ENCODE results near the gene UHRF1.

Gene UHRF1

DNA sequence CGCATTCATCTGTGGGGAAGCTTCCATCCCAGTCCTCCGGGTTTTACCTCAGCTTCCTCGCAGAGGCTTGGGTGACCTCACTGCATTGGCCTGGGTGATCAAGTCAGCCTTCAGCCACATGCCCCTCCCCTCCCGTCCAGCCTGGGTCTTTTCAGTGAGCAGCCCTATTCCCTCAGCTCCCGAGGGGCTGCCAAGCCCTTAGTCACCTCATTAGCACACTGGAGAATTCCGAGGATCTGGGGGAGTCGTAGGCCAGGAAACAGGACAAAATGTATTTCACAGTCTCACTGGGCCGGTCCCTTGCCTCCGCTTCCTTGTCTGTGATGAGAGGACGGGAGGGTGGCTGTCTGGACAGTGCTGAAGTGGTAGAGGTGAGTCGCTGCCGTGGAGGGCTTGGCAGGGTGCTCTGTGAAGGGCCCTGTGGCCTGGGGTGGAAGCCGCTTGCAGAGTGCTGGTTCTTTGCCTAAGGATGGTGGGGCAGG lies 79.5 kb downstream of the UHRF1 start:
- no peak for DNase-seq (ENCODE audit: low read depth)

- no peak for DNase-seq (ENCODE audit: low read depth)
Measured at GRCh38 chr19:4990306-4990705, 81.0 kb downstream of the UHRF1 start.

- no peak for DNase-seq (ENCODE audit: low read depth)
Measured at GRCh38 chr19:4991538-4991937, 82.2 kb downstream of the UHRF1 start.

DNA sequence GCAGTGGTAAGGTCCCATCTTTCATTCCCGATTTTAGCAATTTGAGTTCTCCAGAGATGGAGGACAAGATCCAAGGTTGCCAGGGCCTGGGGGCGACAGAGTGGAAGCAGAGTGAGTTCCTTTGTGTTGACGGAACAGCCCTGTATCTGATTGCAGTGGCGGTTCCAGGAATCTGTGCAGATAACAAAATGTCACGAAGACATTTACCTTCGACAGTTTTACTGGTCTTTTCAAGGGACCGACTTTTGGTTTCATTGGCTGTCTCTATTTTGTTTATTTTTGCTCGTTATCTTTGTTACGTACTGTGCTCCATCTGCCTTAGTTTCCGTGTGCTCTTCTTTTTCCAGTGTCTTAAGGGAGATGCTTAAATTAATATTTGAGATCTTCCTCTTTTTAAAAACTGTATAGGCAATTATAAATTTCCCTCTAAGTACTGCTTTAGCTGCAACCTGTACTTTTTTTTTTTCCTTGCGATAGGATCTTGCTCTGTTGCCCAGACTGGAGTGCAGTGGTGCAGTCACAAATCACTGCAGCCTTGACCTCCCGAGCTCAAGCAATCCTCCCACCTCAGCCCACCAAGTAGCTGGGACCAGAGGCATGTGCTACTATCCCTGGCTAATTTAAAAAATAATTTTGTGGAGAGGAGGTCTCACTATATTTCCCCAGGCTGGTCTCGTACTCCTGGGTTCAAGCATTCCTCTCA lies 82.8 kb downstream of the UHRF1 start:
- no peak for DNase-seq (ENCODE audit: low read depth)

- no peak for DNase-seq (ENCODE audit: low read depth)
Measured at GRCh38 chr19:4993683-4994082, 84.4 kb downstream of the UHRF1 start.

GRCh38 chr19:4996701-4997100 lies 87.4 kb downstream of the UHRF1 start:
- DNase-seq (ENCODE audit: low read depth) = no peak

DNA sequence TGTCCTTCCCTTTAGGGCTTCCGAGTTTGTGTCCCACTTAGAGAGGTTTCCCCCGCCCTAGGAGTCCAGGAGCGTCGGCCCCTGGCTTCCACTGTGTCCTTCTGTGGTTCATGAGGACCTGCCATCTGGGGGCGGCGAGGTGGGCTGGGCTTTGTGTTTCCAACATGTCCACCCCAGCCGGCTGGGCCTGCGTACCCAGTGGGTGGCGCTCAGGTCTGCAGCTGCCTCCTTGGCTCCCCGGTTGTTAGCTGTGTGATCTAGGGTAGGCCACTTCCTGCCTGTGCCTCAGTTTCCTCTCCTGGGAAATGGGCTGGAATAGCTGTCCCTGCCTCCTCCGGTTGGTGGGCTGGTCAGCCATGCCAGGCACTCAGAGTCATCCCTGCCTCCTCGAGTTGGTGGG lies 88.0 kb downstream of the UHRF1 start:
- no peak for DNase-seq (ENCODE audit: low read depth)

- no peak for DNase-seq (ENCODE audit: low read depth)
Measured at GRCh38 chr19:5000120-5000611, 90.9 kb downstream of the UHRF1 start.

DNA sequence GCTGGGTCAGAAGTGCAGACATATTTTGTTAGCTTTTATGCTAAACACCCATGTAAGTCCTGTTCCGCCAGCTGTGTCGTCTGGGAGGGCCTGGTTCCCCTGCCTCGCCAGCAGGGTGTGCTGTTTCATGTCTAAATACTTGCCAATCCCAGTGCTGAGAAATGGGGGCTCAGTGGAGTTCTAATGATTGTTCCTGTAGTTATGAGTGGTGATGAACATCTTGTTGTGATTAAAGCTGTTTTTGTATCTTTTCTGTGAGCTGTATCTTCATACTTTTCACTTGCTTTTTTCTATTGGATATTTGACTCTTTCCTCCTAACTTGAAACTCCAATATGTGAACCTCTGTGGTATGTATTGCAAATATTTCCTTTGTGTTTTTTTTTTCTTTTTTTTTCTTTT lies 92.3 kb downstream of the UHRF1 start:
- peak; percentile 13 for DNase-seq (ENCODE audit: low read depth)

DNA sequence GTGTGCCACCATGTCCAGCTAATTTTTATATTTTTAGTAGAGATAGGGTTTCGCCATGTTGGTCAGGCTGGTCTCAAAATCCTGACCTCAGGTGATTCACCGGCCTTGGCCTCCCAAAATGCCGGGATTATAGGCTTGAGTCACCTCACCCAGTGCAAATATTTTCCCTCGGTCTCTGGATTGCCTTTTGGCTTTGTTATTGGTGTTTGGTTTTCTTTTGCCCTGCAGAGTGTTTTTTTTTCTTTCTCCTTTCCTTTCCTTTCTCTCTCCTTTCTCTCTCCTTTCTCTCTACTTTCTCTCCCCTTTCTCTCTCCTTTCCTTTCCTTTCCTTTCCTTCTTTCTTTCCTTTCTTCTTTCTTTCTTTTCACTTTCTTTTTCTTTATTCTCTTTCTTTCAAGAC lies 92.8 kb downstream of the UHRF1 start:
- DNase-seq (ENCODE audit: low read depth) = no peak

DNA sequence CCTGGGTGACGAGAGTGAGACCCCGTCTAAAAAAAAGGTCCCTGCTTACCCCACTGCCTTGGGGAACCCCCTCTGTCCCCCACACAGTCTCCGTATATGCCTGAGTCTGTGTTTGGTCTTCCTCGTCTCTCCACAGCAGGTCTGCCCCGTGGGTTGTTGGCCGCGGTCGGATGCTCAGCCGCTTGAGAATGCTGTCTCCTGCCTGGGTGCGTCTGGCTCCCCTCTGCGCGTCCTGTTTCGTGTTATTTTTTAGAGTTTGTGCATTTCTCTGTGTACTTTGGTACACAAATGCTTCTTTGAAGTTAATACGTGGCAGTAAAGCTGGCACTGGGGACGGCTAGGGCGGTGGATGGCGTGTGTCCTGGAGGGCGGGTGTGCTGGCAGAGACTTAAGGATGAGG lies 94.5 kb downstream of the UHRF1 start:
- no peak for DNase-seq (ENCODE audit: low read depth)

GRCh38 chr19:5005096-5005495 lies 95.8 kb downstream of the UHRF1 start:
- DNase-seq (ENCODE audit: low read depth) = no peak

GRCh38 chr19:5006201-5006600 lies 96.9 kb downstream of the UHRF1 start:
- DNase-seq (ENCODE audit: low read depth) = no peak

GRCh38 chr19:5006821-5007220 lies 97.5 kb downstream of the UHRF1 start:
- DNase-seq (ENCODE audit: low read depth) = no peak
